Inferior parietal cortex (tissue), 1 donor: ENCODE results near the gene MAP1B.
"Not testable (repeated sequence)": the region's sequence is repeated elsewhere in the genome, so short reads cannot be mapped to it uniquely, and the experiment has no call there.

ENCODE experiments used
- DNase-seq: peaks from one replicate; pipeline ENCODE4 v3.0.0-alpha.2; 2016; ENCODE audit errors: extremely low spot score

Gene MAP1B

DNA sequence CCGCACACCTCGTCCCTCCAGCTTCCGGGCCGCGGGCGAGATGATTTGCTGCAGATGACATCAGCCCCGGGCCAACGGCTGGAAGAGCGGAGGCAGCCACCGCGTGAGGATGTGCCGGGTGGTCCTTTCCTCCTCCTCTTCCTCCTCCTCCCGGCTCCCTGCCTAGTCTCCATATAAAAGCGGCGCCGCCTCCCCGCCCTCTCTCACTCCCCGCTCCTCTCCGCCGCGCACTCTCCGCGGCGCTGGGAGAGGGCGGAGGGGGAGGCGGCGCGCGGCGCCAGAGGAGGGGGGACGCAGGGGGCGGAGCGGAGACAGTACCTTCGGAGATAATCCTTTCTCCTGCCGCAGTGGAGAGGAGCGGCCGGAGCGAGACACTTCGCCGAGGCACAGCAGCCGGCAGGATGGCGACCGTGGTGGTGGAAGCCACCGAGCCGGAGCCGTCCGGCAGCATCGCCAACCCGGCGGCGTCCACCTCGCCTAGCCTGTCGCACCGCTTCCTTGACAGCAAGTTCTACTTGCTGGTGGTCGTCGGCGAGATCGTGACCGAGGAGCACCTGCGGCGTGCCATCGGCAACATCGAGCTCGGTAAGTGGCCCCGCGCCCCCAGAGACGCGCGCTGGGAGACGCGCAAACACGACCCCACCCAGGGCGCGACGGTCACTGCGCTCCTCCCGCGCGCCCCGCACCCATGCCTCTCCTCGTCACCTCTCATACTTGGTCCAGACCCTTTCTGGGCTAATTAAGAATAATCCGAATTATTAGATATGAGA, at the start of gene MAP1B:
TSS of gene MAP1B (plus strand) at position 345 of the 770 bp plus-strand sequence. CDS start at position 402, 57 bp downstream.
- DNase-seq, result peak; percentile 66

DNA sequence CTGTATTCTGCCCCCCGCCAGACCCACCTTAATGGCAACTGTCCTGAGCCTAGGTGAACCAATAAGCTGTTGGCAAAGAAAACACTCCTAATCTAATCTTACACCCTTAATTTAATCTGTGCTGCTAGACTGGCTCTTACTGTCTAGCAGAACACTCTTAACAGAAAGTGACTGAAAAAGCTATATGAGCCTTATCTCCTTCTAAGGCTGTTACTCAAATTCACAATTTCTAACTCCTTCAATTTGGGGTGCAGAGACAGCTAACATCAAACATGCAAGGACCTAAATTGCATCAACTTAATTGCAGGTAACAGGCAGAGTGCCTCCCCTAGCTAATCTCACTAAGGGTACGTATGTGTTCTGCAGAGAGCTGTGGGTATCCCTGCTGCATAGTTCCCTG, 49.5 kb upstream of the MAP1B start:
- DNase-seq, result no peak

DNA sequence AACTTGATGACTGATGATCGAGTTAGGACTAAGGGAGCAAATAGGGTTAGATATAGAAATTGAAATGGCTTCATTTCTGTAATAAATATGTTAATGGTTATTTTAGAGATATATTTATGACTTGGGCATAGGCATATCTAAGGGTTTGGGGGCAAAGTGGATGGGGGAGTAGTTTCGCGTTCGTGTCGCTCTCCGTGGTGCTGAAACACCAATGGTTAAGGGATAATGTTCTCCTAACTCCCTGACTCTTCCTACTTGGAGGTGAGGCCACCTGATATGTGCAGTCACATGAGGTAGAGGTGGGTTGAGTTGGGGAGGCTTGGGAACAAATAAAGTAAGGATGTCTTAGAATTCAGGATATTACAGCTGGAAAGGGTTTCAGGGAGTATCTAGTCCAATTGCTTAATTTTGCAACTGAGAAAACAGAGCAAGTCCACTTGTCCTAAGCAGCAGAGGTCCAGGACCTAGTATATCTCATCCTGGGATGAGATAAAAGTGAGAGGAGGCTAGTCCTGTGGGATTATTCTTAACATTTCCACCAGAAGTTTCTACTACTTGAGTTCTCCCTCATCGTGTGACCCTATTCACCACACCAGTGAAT, 44.0 kb upstream of the MAP1B start:
- no peak for DNase-seq

DNA sequence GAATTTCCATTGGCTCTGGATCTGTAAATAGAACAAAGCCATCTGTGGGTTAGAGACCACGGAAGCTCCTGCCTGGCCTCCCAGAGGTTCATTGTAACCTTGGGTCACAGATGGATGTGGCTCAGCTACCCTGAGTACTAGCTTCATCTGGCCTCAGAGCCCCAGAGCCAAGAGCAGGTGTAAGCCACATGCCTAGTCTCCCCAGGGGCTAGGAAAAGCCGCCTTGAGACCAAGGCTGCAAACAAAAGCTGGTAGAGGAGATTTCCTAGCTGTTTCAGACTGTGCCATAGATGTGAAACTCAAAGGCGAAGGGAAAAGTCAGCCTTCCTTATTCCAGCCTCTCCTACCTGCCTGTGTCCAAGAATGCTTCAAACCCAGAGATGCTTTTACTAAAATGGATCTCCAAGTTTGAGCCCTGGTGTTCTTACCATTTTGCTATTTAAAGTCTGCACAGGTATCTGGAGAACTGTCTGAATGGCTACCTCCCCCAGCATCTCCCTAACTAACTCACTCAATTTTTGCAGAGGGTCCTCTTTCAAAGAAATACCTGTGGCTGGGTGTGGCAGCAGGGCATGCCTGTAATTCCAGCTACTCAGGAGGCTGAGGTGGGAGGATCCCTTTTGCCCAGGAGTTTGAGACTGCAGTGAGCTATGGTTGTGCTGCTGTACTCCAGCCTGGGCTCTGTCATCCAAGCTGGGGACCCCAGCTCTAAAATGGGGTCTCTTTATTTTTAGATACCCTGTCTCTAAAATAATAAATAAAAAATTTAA, 42.3 kb upstream of the MAP1B start:
- DNase-seq, result no peak

DNA sequence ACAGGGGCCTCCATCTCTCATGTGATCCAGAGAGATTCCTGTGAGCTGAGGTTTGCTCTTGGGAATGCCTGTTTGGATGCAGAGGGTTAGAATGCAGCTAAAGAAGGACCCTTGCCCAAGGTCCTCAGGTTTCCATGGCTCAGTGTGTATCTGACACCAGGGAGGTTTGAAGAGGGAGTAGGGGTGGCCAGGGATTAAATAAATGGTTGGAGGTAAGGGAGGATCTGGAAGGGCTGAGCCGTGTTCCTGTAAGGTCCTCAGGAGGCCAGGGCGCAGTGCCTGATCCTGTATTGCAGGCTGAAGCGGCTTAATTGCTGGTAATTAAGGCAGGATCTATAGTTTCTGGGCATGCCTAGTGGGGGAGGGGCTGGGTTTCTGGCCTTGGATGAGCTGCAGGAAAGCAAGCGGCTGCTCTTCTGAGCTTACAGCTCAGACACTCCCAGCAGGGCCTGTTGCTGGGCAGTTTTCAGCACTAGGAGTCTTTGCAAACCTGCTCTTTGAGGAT, 41.5 kb upstream of the MAP1B start:
- no peak for DNase-seq

DNA sequence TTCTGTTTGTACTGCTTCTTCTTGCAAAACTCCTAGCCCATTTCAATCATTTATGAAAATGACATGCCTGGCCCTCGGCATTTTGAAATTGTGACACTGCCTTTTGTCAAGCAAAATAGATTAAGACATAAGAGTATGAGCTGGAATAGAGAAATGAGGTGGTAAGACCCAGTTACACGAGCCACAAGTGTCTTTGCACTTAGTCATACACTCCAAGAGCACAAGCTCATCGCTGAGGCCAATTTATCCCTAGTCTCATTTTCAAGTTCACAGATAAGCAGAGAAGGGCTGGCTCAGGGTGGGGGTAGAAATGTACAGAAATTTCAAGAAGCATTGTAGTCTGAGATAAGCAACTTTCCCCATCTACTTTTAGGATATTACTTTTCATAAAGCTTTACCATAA, 40.6 kb upstream of the MAP1B start:
- DNase-seq, result no peak

DNA sequence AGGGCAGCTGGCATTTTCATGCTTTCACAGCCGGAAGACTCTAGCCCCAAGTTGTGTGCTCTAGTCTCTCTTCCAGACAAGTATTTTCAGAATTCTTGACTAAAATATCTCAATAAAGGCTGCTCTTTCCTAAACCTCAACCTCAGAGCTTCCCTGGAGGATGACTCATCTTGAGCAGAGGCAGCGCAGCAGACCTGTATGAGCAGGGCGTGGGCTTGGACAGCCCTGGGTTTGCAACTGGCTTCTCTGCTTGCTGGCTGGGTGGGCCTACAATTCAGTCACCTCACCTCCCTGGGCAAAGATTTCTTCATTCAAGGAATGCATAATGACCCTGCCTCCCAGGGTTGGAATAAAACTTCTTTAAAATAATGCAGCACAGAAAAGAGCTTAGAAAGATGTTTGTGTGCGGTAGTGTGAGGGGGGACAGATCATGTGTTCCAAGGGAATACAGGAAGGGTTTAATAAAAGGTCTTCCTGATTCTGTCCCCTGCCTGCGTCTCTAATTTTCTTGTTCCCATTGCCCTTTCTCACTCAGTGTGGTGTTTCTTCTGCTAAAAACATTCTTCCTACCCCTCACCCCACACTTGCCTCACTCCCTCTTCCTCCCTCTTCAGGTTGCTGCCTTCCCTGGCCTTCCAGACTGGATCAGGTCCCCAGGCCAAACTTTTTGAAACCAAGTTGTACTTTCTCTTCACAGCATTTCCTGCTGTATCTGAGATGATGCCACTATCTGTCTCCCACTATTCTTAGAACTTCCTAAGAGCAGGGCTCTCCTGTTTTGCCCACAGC, 39.4 kb upstream of the MAP1B start:
- no peak for DNase-seq

DNA sequence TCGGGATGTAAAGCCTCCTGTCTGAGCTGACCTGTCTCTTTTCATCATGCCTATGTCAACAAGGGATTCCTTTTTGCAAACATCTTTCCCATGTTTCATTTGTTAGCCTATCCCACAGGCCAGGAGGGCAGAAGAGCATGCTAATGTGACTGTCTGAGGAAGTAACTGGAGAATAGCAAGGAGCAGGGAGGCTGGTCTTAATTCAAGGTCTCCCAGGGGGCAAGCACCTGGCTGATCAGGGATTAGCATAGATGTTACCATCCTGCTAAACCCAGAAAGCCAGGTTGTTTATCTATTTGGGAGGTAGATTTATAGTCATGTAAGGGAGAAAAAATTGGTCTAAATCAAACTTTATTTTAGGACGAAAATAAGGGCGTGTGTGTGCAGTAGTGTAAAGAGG, 36.7 kb upstream of the MAP1B start:
- DNase-seq, result no peak

DNA sequence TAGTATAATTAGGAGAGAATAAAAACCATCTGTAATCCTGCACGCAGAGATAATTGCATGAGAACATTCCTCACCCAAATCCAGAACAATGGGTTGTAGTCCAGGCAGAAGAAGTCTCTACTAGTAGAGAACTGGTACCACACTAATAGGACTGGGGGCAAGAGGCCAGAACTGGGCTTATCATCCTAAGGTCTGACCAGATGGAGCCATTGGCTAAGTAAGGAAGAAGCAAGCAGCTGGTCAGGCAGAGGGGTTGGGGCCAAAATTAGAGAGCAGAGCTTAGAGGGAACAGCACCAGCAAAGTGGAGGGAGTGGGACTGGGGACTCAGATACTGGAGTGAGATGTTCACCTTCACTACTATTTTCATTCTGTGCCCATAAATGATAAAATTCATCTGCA, 35.4 kb upstream of the MAP1B start:
- no peak for DNase-seq

DNA sequence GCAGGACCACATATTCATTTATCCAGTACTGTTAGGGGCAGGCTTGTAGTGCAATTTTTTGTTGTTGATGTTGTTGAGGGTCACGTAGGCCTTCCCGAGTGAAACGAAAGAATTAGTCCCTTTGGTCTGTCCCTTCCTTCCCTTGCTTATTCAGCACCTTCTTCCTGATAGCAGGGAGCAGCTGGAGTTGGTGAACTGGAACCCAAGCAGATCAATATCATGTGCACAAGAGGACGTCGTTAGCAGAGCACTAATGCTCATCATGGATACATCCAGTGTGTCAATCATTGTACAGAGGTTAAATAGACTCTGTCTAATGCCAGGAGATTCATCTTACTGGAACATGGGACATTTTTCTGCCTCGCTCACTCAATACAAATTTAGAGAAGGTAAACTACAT, 33.0 kb upstream of the MAP1B start:
- DNase-seq, result no peak

DNA sequence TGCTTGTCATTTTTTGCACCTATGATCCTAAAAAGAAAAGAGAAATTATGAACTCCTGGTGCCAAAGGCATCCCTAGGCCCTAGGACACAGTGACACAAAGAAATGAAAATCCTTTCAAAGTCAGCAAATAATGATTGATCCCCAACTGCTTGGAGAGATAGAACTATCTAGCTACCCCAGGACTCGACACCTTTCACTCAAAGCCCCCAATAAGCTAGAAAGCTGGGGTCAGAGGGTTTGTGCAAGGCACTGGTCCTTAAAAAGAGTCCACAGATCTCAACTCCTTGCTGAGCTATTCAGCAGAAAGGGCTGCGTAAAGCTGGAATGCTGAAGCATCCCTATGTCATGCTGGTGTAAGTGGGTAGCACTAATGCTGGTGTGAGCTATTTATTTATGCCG, 31.8 kb upstream of the MAP1B start:
- no peak for DNase-seq

DNA sequence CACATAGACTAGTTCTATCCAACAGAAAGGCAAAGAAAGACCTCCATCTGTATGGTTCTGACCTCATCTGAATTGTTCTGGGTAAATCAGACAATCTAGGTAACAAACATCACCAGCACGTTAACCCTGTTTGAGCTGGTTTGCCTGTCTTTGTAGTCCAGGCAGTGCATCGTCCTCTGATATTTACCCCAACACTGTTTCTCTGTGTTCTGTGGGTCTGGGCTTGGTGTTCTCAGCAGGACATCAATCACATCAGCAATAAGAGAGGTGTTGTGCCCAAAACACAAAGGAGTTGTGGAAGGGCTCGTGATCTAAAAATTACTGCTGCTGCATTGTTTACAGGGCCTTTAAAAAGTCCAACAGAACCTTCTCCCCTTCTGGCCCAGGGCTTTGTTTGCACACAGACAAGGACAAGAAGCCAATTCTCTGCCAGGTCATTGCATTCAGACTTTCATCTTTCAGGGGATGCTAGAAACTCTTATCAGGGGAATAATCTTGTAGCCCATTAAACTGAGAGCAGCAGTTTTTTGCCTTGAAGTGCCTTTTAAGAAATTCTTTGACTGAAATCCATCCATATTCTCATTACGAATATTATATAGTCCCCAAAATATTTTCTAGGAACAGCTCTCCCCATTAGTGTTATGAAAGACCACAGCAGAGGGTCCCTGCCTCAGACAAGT, 30.5 kb upstream of the MAP1B start:
- DNase-seq, result no peak

DNA sequence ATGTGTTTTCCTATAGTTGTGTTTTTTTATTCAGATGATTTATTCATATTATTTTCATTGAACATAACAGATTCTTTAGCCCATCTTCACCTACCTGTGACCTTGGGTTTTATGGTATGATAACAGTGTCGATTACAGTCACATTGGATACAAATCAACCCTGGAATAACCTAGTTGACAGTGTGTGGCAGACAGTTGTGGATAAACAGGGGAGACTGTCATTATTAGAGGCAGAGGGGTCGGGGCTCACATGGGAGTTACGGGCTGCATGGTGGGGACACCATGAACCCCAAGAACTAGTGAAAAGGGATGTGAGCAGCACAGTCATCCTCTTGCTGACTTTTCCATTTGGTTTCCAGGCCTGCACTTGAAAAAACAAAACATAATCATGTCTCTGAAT, 29.9 kb upstream of the MAP1B start:
- DNase-seq, result no peak

DNA sequence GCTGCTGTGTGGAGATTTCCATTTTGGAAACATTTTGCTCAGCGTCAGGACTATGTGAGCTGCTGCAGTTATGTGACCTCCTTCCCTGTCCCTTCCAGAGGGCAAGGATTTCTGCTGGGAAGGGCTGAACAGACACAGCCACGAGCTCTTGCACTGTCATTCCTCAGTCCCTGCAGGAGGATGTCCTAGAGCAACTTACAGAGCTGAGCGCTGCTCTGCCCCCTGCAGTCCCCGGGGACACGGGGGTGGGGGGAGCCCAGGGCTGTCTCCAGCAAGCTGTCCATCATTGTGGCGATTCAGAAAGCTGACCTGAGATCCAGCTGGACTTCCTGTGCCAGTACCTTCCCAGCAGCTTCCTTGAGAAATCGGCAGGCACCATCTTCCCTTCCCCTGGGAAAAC, 28.0 kb upstream of the MAP1B start:
- DNase-seq, result no peak

DNA sequence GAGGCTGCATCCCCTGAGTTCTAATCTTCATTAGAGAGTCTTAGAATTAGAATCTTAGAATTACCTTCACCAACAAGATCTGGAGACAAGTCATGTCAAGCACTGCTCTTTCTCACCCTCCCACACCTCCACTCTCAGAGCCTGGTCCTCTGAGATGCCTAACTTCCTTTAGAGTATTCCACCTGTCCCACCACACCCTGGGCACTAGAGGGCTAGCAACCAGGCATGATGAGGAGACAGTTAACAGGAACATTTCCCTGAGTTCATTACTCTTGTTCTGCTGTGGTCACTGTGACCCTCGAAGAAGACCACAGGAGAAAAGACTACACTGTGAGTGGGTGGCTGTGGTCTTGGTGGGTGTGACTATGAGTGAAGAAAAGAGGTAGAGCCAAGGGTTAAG, 25.2 kb upstream of the MAP1B start:
- no peak for DNase-seq

DNA sequence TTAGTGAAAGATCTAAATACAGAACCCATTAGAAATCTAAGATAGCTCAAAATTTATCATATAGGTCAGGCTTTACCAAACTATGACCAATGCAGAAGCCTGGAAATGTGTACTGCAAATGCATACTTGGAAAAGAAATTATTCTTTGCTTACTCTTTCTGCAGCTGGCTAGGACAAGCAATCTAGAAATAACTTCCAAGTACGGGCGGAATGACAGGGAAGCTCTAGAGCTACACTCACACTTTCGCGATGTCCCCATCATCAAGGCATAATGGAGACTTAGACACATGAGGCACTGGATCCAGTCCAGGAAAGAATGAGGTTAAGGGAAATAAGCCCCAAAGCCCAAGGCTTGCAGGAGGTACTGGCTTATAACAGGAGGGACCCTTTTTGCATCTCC, 22.4 kb upstream of the MAP1B start:
- no peak for DNase-seq

DNA sequence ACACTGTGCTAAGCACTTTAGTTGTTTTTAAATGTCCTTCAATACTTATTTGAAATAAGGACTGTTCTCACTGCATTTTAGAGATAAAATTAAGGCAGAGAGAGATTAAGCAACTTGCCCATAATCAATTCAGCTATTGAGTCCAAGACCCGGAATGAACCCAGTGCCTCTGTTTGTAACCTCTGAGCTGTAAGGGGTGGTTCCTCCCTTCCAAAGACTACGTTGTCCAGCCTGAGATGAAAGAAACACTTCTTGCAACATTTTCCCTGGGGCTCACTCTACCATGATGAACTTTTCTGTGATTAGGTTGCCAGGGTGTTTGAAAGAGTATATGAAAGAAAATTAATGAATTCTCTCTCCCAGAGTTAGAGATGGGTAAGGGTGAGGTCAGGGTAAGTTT, 22.0 kb upstream of the MAP1B start:
- DNase-seq, result no peak

DNA sequence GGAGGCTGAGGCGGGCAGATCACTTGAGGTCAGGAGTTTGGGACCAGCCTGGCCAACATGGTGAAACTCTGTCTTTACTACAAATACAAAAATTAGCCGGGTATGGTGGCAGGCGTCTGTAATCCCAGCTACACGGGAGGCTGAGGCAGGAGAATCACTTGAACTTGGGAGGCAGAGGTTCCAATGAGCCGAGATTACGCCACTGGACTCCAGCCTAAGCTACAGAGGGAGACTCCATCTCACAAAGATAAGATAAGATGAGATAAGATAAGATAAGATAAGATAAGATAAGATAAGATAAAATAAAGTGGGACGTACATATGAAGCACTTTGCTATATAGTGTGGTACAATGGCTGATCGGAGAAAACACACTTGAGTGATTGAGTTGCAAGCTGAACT, 17.6 kb upstream of the MAP1B start:
- not testable (repeated sequence) for DNase-seq

DNA sequence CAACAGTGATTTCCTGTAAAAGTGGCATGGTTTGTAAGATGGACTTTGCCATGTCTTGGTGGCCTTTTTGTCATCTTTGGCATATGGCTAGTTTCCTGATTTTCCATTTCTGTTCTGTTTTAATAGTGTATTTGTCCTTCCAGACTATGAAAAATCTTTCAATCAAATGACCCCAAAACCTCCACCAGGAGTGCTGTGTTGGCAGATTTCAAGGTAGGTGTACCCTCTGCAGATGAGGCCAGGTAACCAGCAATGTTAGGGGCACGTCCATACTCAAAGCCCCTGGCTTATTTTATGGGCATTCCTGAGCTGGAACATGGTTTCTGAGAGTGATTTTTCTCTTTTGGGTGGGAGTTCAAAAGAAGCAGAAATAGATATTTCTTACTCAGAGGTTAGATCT, 15.2 kb upstream of the MAP1B start:
- DNase-seq, result no peak

DNA sequence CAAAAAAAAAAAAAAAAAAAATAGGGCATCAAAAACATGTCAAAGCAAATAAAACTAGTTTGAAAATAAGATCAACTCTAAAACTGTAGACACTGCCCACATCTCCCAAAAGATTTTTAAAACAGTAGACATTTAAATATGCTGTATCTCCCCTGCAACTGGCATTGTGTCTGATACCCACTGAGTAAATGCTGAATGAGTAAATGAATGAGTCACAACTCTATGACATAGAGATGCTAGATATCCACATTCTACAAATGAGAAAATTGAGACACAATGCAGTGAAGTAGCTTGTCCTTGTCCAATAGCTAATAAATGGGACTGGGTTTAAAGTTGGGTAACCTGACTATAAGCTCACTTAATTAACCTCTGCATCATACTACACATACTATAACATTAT, 14.1 kb upstream of the MAP1B start:
- DNase-seq, result no peak

DNA sequence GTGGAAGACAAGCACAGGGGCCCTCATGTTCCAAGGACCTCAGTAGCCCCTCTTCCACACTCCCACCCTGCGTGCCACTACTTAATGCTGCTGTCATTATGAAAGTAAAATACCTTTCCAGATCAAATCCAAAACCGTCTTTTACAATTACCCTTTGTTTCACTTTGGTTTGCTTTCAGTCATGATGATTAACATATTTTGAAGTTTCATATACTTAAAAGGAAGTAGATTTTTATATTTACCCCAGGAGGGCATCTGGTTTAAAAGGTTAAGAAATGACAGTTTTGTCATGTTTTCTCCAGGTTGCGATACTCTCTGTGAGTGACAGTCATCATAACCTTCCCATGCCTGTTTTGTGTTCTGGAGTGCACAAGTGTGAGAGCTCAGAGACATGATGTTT, 13.5 kb upstream of the MAP1B start:
- no peak for DNase-seq
